Adrenal gland (tissue), 5 donors: Measurements from ENCODE around the gene ZSWIM4.

Experiments used
- CTCF ChIP-seq, 6 experiments: fragments of 450-650 bp in 4 of 6; fragments of 200-600 bp in 2 of 6; sonication (generic) in 1 of 6; IDR thresholded peaks; 1 replicate in 5 of 6; 2 replicates in 1 of 6; pipeline versions ENCODE4 v1.5.1 to v1.8.0; 2016 to 2021; ENCODE audit warnings: antibody characterized with exemption in 6 of 6, mild to moderate bottlenecking in 2 of 6, moderate library complexity in 1 of 6
- POLR2A ChIP-seq, 2 donors: fragments of 450-650 bp; IDR thresholded peaks; one replicate each; pipeline ENCODE4 v1.6.1; 2017; ENCODE audit warnings: antibody characterized with exemption in 2 of 2, mild to moderate bottlenecking in 2 of 2, moderate library complexity in 1 of 2
- donor health status: DM: no; HTN: no; CAD: no.

GRCh38 chr19:13782537-13782936 lies 12.7 kb upstream of the ZSWIM4 start:
- TF ChIP-seq CTCF (IDR thresholded peaks at IDR 0.05): no peak
- no peak for TF ChIP-seq POLR2A (IDR thresholded peaks at IDR 0.05)
